H1 (cell line): ENCODE measurements around the gene HADHA.
"Not testable (repeated sequence)": the region's sequence is repeated elsewhere in the genome, so short reads cannot be mapped to it uniquely, and the experiment has no call there.

ENCODE experiments used
- CEBPB ChIP-seq: IDR thresholded peaks from 2 replicates; pipeline ENCODE4 v1.6.1; 2012; ENCODE audit warnings: low read depth, low read length
- CHD2 ChIP-seq: IDR thresholded peaks from 2 replicates; pipeline ENCODE4 v1.6.1; 2012; ENCODE audit warnings: low read length, improper control_type of control experiment
- CTCF ChIP-seq, 3 experiments: IDR thresholded peaks; 1 replicate in 2 of 3; 2 replicates in 1 of 3; pipeline versions ENCODE4 v1.5.1 to v1.6.1; 2011; ENCODE audit warnings: low read length in 3 of 3, mild to moderate bottlenecking in 3 of 3, inconsistent platforms in 2 of 3, low read depth in 1 of 3, moderate library complexity in 1 of 3; ENCODE audit not compliant: insufficient read depth in 1 of 3; ENCODE audit errors: control extremely low read depth in 1 of 3
- EP300 ChIP-seq, 2 experiments: IDR thresholded peaks; 1 replicate in 1 of 2; 2 replicates in 1 of 2; pipeline ENCODE4 v1.6.1; 2011 to 2012; ENCODE audit warnings: low read depth in 2 of 2, low read length in 2 of 2, mild to moderate bottlenecking in 2 of 2, borderline replicate concordance in 1 of 2, inconsistent platforms in 1 of 2, moderate library complexity in 1 of 2
- EZH2 ChIP-seq: fragments of 200-600 bp; sonication (generic); IDR thresholded peaks from 2 replicates; pipeline ENCODE4 v1.7.1; 2012; ENCODE audit warnings: low read depth, mild to moderate bottlenecking, moderate library complexity, low read length, inconsistent platforms; ENCODE audit not compliant: severe bottlenecking
- JUND ChIP-seq: IDR thresholded peaks from 2 replicates; pipeline ENCODE4 v1.6.1; 2011; ENCODE audit warnings: mild to moderate bottlenecking, improper control_type of control experiment, low read length
- NRF1 ChIP-seq: IDR thresholded peaks from 2 replicates; pipeline ENCODE4 v1.6.1; 2011; ENCODE audit warnings: mild to moderate bottlenecking, low read depth, low read length, improper control_type of control experiment
- POLR2A ChIP-seq, 2 experiments: IDR thresholded peaks; 1 replicate in 1 of 2; 2 replicates in 1 of 2; pipeline ENCODE4 v1.6.1; 2011; ENCODE audit warnings: low read depth in 2 of 2, low read length in 2 of 2, mild to moderate bottlenecking in 2 of 2; ENCODE audit errors: control extremely low read depth in 1 of 2
- POLR2AphosphoS5 ChIP-seq: IDR thresholded peaks from 2 replicates; pipeline ENCODE4 v1.6.1; 2011; ENCODE audit warnings: low read depth, low read length
- RAD21 ChIP-seq, 2 experiments: IDR thresholded peaks in 1 of 2; conservative IDR thresholded peaks in 1 of 2; 2 replicates each; pipeline ENCODE4 v1.6.1; 2011; ENCODE audit warnings: low read depth in 2 of 2, low read length in 2 of 2, improper control_type of control experiment in 1 of 2, inconsistent platforms in 1 of 2, mild to moderate bottlenecking in 1 of 2, moderate library complexity in 1 of 2
- RBBP5 ChIP-seq: IDR thresholded peaks from 2 replicates; pipeline ENCODE4 v1.7.1; 2012; ENCODE audit warnings: low read depth, mild to moderate bottlenecking, inconsistent platforms, low read length, moderate library complexity, borderline replicate concordance
- RXRA ChIP-seq: IDR thresholded peaks from 2 replicates; pipeline ENCODE4 v1.6.1; 2011; ENCODE audit warnings: low read depth, mild to moderate bottlenecking, low read length, moderate library complexity; ENCODE audit not compliant: insufficient read depth
- YY1 ChIP-seq: IDR thresholded peaks from 2 replicates; pipeline ENCODE4 v1.6.1; 2011; ENCODE audit warnings: low read depth, mild to moderate bottlenecking, low read length
- TF ChIP-seq, protein P1 (sequence below): IDR thresholded peaks from 2 replicates; pipeline ENCODE4 v1.6.1; 2012; ENCODE audit warnings: inconsistent platforms

DNA sequence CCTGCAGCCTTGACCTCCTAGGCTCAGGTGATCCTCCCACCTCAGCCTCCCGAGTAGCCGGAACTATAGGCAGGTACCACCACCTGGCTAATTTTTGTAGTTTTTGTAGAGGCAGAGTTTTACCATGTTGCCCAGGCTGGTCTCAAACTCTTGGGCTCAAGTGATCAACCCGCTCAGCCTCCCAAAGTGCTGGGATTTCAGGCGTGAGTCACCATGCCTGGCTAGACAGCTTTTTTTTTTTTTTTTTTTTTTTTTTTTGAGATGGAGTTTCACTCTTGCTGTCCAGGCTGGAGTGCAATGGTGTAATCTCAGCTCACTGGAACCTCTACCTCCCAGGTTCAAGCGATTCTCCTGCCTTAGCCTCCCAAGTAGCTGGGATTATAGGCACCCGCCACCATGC lies 77.9 kb downstream of the HADHA start:
- not testable (repeated sequence) for TF ChIP-seq EZH2; EP300 (IDR thresholded peaks at IDR 0.05; ENCODE audit: borderline replicate concordance in 1 of 2, low read depth in 2 of 2, low read length in 2 of 2); CEBPB; POLR2AphosphoS5; CTCF (IDR thresholded peaks at IDR 0.05; ENCODE audit: control extremely low read depth in 1 of 3, insufficient read depth in 1 of 3, low read depth in 1 of 3, low read length in 3 of 3); POLR2A (IDR thresholded peaks at IDR 0.05; ENCODE audit: control extremely low read depth in 1 of 2, low read depth in 2 of 2, low read length in 2 of 2); NRF1; RAD21 (IDR thresholded peaks at IDR 0.05 in 1 of 2, conservative IDR thresholded peaks at IDR 0.05 in 1 of 2; ENCODE audit: low read depth in 2 of 2, low read length in 2 of 2); RBBP5; JUND; YY1; CHD2; RXRA
- TF ChIP-seq, protein P1, sequence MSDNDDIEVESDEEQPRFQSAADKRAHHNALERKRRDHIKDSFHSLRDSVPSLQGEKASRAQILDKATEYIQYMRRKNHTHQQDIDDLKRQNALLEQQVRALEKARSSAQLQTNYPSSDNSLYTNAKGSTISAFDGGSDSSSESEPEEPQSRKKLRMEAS = not testable (repeated sequence)
